Keratinocyte (primary cell): Measurements from ENCODE around the gene ZNF789. TPM values are rescaled to one million over a fixed set of nuclear protein-coding genes. Genes with fewer than 3 reads are reported as not detected.

Source experiments
- DNase-seq: peaks from one replicate; pipeline ENCODE4 v3.0.0-alpha.2; 2011; ENCODE audit warnings: low read depth, missing footprints, low spot score
- FAIRE-seq: peaks from 2 replicates; lab custom pipeline; 2011; peaks lifted over from hg19 to GRCh38; lab: Jason Lieb, UNC
- H2AFZ ChIP-seq: 2 replicates; pipeline ENCODE4 v1.6.0; 2012; ENCODE audit warnings: low read length, control low read depth, inconsistent platforms; ENCODE audit not compliant: control insufficient read depth
- H3K27ac ChIP-seq: 2 replicates; pipeline ENCODE4 v1.5.1; 2011; ENCODE audit warnings: low read length; ENCODE audit not compliant: control insufficient read depth, insufficient read depth
- H3K27me3 ChIP-seq: 3 replicates; pipeline ENCODE4 v1.6.0; 2011; ENCODE audit warnings: low read length; ENCODE audit not compliant: control insufficient read depth, insufficient read depth; ENCODE audit errors: extremely low read depth
- H3K36me3 ChIP-seq, 2 experiments: 2 replicates in 1 of 2; 3 replicates in 1 of 2; pipeline ENCODE4 v1.5.1; 2011; ENCODE audit warnings: low read length in 2 of 2, mild to moderate bottlenecking in 1 of 2; ENCODE audit not compliant: control insufficient read depth in 2 of 2, insufficient read depth in 2 of 2; ENCODE audit errors: extremely low read depth in 1 of 2
- H3K4me1 ChIP-seq: 3 replicates; pipeline ENCODE4 v1.5.1; 2011; ENCODE audit warnings: low read length; ENCODE audit not compliant: control insufficient read depth, insufficient read depth; ENCODE audit errors: extremely low read depth
- H3K4me2 ChIP-seq: 3 replicates; pipeline ENCODE4 v1.6.0; 2011; ENCODE audit warnings: low read depth, low read length; ENCODE audit not compliant: control insufficient read depth, insufficient read depth; ENCODE audit errors: extremely low read depth
- H3K4me3 ChIP-seq, 3 experiments: fragments of 200-600 bp in 1 of 3; sonication (generic) in 1 of 3; 2 replicates in 2 of 3; 3 replicates in 1 of 3; pipeline ENCODE4 v1.5.1; 2011 to 2016; ENCODE audit warnings: low read length in 3 of 3, mild to moderate bottlenecking in 3 of 3, control low read depth in 2 of 3, inconsistent platforms in 1 of 3, low read depth in 1 of 3, mixed read lengths in 1 of 3, mixed run types in 1 of 3, moderate library complexity in 1 of 3; ENCODE audit not compliant: control insufficient read depth in 2 of 3, insufficient read depth in 2 of 3; ENCODE audit errors: extremely low read depth in 1 of 3
- H3K79me2 ChIP-seq: 2 replicates; pipeline ENCODE4 v1.6.0; 2012; ENCODE audit warnings: low read length; ENCODE audit not compliant: control insufficient read depth, insufficient read depth
- H3K9ac ChIP-seq: 3 replicates; pipeline ENCODE4 v1.6.0; 2011; ENCODE audit warnings: low read length; ENCODE audit not compliant: control insufficient read depth, insufficient read depth; ENCODE audit errors: extremely low read depth
- H3K9me1 ChIP-seq: 3 replicates; pipeline ENCODE4 v1.6.0; 2011; ENCODE audit warnings: low read length; ENCODE audit not compliant: control insufficient read depth, insufficient read depth; ENCODE audit errors: extremely low read depth
- H3K9me3 ChIP-seq: 2 replicates; pipeline ENCODE4 v1.5.1; 2012; ENCODE audit warnings: low read depth, low read length; ENCODE audit not compliant: control insufficient read depth
- H4K20me1 ChIP-seq: 3 replicates; pipeline ENCODE4 v1.6.0; 2011; ENCODE audit warnings: low read length; ENCODE audit not compliant: control insufficient read depth, insufficient read depth; ENCODE audit errors: extremely low read depth
- EZH2 ChIP-seq: IDR thresholded peaks from one replicate; pipeline ENCODE4 v1.6.1; 2012; ENCODE audit warnings: inconsistent platforms, mild to moderate bottlenecking, low read length, moderate library complexity
- dilution Hi-C: fragments of 300-500 bp; cut with MboI; formaldehyde crosslinking; loops from one replicate; pipeline ENCODE4 v1.7.0; 2020; ENCODE audit warnings: low sequenced_read_pairs; ENCODE audit not compliant: extremely low pct_ligation_motif_present
- polyA plus RNA-seq, 5 experiments: library from polyadenylated mRNA; depleted of rRNA in 3 of 5; stranded (reverse) in 3 of 5; stranded (forward) in 1 of 5; unstranded in 1 of 5; fragments of >200 nt; gene quantifications; 1 replicate in 1 of 5; 2 replicates in 3 of 5; 3 replicates in 1 of 5; pipeline versions ENCODE4 v1.2.1 to v1.2.3, GENCODE V29; 2011 to 2012; ENCODE audit warnings: missing spikeins in 2 of 5, low read depth in 1 of 5, low replicate concordance in 1 of 5
- TF ChIP-seq, protein P1 (sequence below), 3 experiments: IDR thresholded peaks in 1 of 3; conservative IDR thresholded peaks in 1 of 3; optimal IDR thresholded peaks in 1 of 3; 2 replicates in 2 of 3; 3 replicates in 1 of 3; pipeline versions ENCODE3 to v1.5.1; 2011; ENCODE audit warnings: low read length in 3 of 3, mild to moderate bottlenecking in 3 of 3, moderate library complexity in 2 of 3, control low read depth in 1 of 3, inconsistent platforms in 1 of 3; ENCODE audit not compliant: insufficient read depth in 2 of 3; ENCODE audit errors: extremely low read depth in 1 of 3

The ZNF789 gene
- polyA plus RNA-seq, 1 donor (not counting 4 experiments of a cell fraction or from before 2014, with no cell fraction given) = 17.5 TPM

DNA sequence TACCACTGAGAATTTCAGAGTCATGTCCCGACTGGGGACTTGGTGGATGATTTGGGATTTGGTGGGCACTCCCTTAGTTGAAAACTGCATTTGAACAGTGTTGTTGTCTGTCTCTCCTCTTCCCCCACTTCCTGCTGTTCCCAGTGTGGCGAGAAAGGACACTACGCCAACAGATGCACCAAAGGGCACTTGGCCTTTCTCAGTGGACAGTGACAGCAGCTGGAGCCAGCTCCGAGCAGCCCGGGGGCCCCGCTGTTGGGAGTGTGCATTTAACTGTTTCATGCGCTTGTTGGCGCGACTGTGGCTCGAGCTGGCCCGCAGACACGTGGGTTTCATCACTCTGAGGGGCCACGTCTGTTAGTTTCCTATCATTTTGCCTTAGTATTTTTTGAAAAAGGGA, 16.4 kb upstream of the ZNF789 start:
- H3K79me2 ChIP-seq = peaks cover 50% of the 10 kb centered on the region
- dilution Hi-C loops = no loop called here
- TF ChIP-seq, protein P1, sequence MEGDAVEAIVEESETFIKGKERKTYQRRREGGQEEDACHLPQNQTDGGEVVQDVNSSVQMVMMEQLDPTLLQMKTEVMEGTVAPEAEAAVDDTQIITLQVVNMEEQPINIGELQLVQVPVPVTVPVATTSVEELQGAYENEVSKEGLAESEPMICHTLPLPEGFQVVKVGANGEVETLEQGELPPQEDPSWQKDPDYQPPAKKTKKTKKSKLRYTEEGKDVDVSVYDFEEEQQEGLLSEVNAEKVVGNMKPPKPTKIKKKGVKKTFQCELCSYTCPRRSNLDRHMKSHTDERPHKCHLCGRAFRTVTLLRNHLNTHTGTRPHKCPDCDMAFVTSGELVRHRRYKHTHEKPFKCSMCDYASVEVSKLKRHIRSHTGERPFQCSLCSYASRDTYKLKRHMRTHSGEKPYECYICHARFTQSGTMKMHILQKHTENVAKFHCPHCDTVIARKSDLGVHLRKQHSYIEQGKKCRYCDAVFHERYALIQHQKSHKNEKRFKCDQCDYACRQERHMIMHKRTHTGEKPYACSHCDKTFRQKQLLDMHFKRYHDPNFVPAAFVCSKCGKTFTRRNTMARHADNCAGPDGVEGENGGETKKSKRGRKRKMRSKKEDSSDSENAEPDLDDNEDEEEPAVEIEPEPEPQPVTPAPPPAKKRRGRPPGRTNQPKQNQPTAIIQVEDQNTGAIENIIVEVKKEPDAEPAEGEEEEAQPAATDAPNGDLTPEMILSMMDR (optimal IDR thresholded peaks at IDR 0.05 in 1 of 3, IDR thresholded peaks at IDR 0.05 in 1 of 3, conservative IDR thresholded peaks at IDR 0.05 in 1 of 3; ENCODE audit: extremely low read depth in 1 of 3, insufficient read depth in 2 of 3, low read length in 3 of 3) = no peak
- TF ChIP-seq EZH2 = no peak

DNA sequence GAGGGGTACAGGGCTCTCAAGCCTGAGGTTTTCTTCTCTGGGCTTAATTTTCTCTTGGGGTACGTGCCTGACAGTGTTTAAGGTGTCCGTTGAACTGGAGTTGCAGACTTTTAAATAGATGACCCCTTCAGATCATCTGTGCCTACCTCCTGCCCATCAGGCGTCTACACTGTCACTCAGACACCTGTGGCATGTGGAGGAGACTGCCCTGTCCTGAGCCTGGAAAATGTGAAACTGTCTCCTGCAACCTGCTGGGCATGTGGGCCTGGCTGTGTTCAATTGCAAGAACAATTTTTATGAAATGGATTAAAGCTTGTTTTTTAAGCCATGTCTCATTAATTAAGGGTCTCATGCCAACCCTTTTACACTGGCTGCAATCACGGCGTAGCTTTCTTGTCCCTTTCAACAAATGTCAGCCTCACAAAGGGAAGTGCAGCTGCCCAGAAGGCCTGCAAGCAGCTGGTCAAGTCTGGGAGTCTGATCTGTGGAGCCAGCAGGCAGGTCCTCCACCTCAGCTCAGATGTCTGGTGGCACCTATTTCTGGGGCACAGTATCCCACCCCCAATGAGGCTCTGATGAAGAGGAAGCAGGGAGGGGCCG, 15.5 kb upstream of the ZNF789 start:
- H4K20me1 ChIP-seq = peaks cover 19% of the 10 kb centered on the region
- peaks cover 58% of the 10 kb centered on the region for H3K79me2 ChIP-seq
- H3K27me3 ChIP-seq = no peaks in the 10 kb centered on the region
- FAIRE-seq = no peak
- TF ChIP-seq, protein P1 (optimal IDR thresholded peaks at IDR 0.05 in 1 of 3, IDR thresholded peaks at IDR 0.05 in 1 of 3, conservative IDR thresholded peaks at IDR 0.05 in 1 of 3; ENCODE audit: extremely low read depth in 1 of 3, insufficient read depth in 2 of 3, low read length in 3 of 3) = no peak
- TF ChIP-seq EZH2 = no peak
- H3K9me1 ChIP-seq = peaks cover 4% of the 10 kb centered on the region
- H3K27ac ChIP-seq = no peak overlapping the region
- H3K36me3 ChIP-seq = peaks cover 35 to 71% of the 10 kb centered on the region in 2 experiments
- H3K9ac ChIP-seq = no peak overlapping the region
- no peak overlapping the region for H3K4me3 ChIP-seq
- H3K4me2 ChIP-seq = no peak overlapping the region
- peaks cover 12% of the 10 kb centered on the region for H3K4me1 ChIP-seq
- dilution Hi-C loops = no loop called here
- DNase-seq = no peak
- no peak overlapping the region for H2AFZ ChIP-seq
- no peaks in the 10 kb centered on the region for H3K9me3 ChIP-seq

More for the DNA sequence above, 16.4 kb upstream of the ZNF789 start:
- Histone ChIP-seq H3K9me1 (peaks cover 4% of the 10 kb centered on the region), H3K4me3 (no peak overlapping the region), H3K9ac (no peak overlapping the region), H3K27ac (no peak overlapping the region), H3K4me1 (peaks cover 10% of the 10 kb centered on the region), H4K20me1 (peaks cover 19% of the 10 kb centered on the region), H2AFZ (no peak overlapping the region), H3K27me3 (no peaks in the 10 kb centered on the region), H3K36me3 (peaks cover 39 to 78% of the 10 kb centered on the region in 2 experiments), H3K4me2 (no peak overlapping the region), H3K9me3 (no peaks in the 10 kb centered on the region)
- FAIRE-seq (no peak), DNase-seq (no peak)
